ENCODE data around the gene ARHGAP35.

Gene ARHGAP35

DNA sequence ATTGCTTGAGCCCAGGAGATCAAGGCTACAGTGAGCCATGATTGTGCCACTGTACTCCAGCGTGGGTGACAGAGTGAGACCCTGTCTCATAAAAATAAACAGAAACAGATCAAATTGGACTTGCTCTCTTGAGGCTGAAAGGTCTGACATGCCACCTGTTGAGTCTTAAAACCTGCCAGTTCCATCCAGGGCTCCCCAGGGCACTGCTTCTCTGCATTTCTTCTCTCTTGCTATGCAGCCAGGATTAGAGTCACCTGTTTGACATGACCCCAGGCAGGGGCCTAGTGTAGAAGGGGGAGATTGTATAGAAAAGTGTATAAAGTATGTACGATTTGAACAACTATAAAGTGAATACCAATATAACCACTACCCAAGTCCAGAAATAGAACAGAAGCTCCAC lies 45.4 kb downstream of the ARHGAP35 start:
- no peak for DNase-seq

DNA sequence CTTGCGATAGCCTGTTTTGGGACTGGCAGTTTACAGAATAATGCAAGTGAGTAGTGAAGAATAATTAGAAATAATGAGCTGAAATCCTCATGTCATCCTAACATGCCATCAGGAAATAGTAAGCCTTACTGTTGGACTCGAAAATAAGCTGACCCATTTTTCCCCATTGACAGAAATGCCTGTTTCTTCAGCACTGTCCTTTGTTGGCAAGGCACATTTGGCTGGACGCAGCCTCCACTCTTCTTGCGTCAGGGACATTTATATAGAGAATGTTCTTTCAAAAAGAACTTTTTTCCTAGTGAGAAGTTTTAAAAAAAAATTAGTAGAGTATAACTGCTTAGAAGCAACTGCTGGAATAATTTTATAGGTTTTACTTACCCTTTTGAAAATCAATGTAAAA lies 47.1 kb downstream of the ARHGAP35 start:
- DNase-seq, result no peak

DNA sequence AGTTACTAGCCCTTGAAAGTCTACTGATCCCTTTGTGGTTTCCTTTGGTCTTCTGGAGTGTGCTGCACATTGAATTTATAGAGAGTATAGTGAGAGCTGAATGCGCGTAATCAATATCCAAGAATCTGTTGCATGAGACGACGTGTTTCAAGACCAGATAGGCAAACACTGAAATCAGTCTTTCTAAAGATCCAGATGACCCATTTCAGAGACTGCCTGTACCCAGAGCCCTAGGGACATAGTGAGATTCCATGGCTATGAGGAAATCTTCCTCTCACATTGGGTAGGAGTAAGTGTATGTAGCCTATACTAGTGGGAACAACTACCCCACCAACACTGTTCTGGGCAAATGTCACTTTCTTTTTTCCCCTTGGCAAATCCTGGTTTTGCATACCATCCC lies 48.6 kb downstream of the ARHGAP35 start:
- DNase-seq, result no peak

Measured in NCI-H1436 (cell line).